Measurements from ENCODE around the gene SLC35F1.

SLC35F1 gene

GRCh38 chr6:117906958-117907600 is at the start of gene SLC35F1:
TSS of gene SLC35F1 (plus strand) at chr6:117907264.
- FAIRE-seq, result no peak

- peak; percentile 37 for FAIRE-seq
Observed at GRCh38 chr6:117858601-117859000, 48.5 kb upstream of the SLC35F1 start.

GRCh38 chr6:117861545-117861944 is 45.5 kb upstream of the SLC35F1 start:
- FAIRE-seq, result no peak

- FAIRE-seq, result no peak
Observed at GRCh38 chr6:117866561-117866960, 40.5 kb upstream of the SLC35F1 start.

GRCh38 chr6:117870486-117871242 is 36.4 kb upstream of the SLC35F1 start:
- FAIRE-seq, result no peak

- FAIRE-seq, result no peak
Observed at GRCh38 chr6:117880824-117881223, 26.2 kb upstream of the SLC35F1 start.

GRCh38 chr6:117890172-117890571 is 16.9 kb upstream of the SLC35F1 start:
- FAIRE-seq, result no peak

- FAIRE-seq, result no peak
Observed at GRCh38 chr6:117906507-117906957, 532 bp upstream of the SLC35F1 start.

GRCh38 chr6:117907601-117908245 is 659 bp downstream of the SLC35F1 start:
- FAIRE-seq, result no peak

GRCh38 chr6:117908246-117909068 is 1.4 kb downstream of the SLC35F1 start:
- no peak for FAIRE-seq

- no peak for FAIRE-seq
Observed at GRCh38 chr6:117909638-117910037, 2.6 kb downstream of the SLC35F1 start.

GRCh38 chr6:117910549-117910948 is 3.5 kb downstream of the SLC35F1 start:
- no peak for FAIRE-seq

GRCh38 chr6:117911150-117911549 is 4.1 kb downstream of the SLC35F1 start:
- no peak for FAIRE-seq

GRCh38 chr6:117911660-117912059 is 4.6 kb downstream of the SLC35F1 start:
- no peak for FAIRE-seq

GRCh38 chr6:117915846-117916245 is 8.8 kb downstream of the SLC35F1 start:
- FAIRE-seq, result no peak

GRCh38 chr6:117916483-117916882 is 9.4 kb downstream of the SLC35F1 start:
- no peak for FAIRE-seq

- FAIRE-seq, result no peak
Observed at GRCh38 chr6:117917176-117917575, 10.1 kb downstream of the SLC35F1 start.

- no peak for FAIRE-seq
Observed at GRCh38 chr6:117918454-117918853, 11.4 kb downstream of the SLC35F1 start.

- no peak for FAIRE-seq
Observed at GRCh38 chr6:117919275-117919674, 12.2 kb downstream of the SLC35F1 start.

GRCh38 chr6:117919775-117920729 is 13.0 kb downstream of the SLC35F1 start:
- FAIRE-seq, result no peak

- no peak for FAIRE-seq
Observed at GRCh38 chr6:117924690-117925089, 17.6 kb downstream of the SLC35F1 start.

GRCh38 chr6:117927866-117928265 is 20.8 kb downstream of the SLC35F1 start:
- no peak for FAIRE-seq

All from A204.1 (cell line).